ENCODE data around the gene BNIP2. TPM values are rescaled to one million over a fixed set of nuclear protein-coding genes. Genes with fewer than 3 reads are reported as not detected.

BNIP2 gene
- total RNA-seq (10 to 100 TPM; 62.7 to 65.2 TPM), polyA plus RNA-seq (107 TPM)

DNA sequence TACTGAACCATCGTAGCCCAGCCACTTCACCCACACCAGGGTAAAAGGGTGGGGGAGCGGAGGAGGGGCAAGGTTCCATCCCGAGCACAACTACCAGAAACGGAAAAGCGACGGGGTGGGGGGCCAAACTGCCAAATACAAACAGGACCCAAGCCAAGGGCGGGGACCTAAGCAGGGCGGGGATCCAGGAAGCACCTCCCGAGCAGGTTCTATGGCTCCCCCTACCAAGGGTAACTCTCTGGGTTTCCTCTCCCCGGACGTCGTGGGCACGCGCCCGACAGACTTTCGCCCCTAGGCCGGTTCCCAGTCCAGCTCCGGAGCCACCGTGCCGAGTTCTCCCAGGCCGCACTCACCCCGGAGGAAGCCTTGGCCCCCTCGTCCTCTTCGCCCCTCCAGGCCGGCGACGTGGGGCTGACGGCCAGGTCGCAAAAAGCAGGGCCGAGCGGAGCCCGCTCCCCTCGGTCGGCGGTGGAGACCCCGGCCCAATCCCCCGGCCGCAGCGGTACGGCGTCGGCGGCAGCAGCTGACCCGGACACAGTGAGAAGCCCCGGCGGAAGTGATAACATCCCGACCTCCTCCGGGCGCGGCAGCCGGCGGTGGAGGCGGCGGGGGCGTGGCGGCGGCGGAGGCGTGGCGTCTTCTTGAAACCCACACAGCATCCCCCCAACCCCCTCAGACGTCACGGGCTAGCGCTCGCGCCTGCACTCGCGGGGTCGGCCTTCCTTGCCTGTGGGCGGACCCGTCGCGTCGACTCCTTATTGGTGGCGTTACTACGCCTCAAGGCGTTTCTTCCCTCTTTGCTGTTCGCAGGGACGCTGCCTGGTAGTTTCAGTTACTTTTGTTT is at the start of gene BNIP2:
Gene BNIP2, minus strand, starts transcription at position 539 of the 844 bp plus-strand sequence. CDS start 6,863 bp downstream, outside the sequence.
- H3K27me3 Mint-ChIP-seq, result no peaks in the 10 kb centered on the region
- ChIA-PET CTCF (interaction anchor here (0.6 to 2.6 kb wide), 6 partner anchors 17 to 638 kb away, joined by 3 to 6 read pairs (median 3); no protein-coding TSS in a partner anchor), POLR2A (interaction anchor here (0.7 to 3.5 kb wide), 4 partner anchors 32 to 819 kb away, joined by 4 to 25 read pairs (median 6); partner anchors contain the start of genes ANXA2 and GTF2A2)
- peaks cover 0 to 35% (median 4%) of the 10 kb centered on the region in 3 donors for H3K36me3 Mint-ChIP-seq
- peak within 1 kb of the TSS; percentile 99 for H3K27ac ChIP-seq (ENCODE audit: low read depth, low read length)
- no peaks in the 10 kb centered on the region for H3K36me3 ChIP-seq (ENCODE audit: insufficient read depth, low read length)
- H3K4me3 ChIP-seq (ENCODE audit: low read length), result peak within 1 kb of the TSS; percentile 89
- peak within 1 kb of the TSS; percentile 92 to 99 (median 96) for H3K4me3 Mint-ChIP-seq
- no peaks in the 10 kb centered on the region for H3K27me3 ChIP-seq (ENCODE audit: insufficient read depth, low read length, poor library complexity, severe bottlenecking)
- peaks cover 43 to 58% (median 52%) of the 10 kb centered on the region in 3 donors for H3K4me1 Mint-ChIP-seq
- DNase-seq, result peak; percentile 99 to 100 (median 99)
- no peaks in the 10 kb centered on the region for H3K9me3 ChIP-seq (ENCODE audit: low read length)
- H3K9me3 Mint-ChIP-seq, result no peaks in the 10 kb centered on the region
- H3K4me1 ChIP-seq (ENCODE audit: insufficient read depth, low read length), result peaks cover 43% of the 10 kb centered on the region
- peak within 1 kb of the TSS; percentile 92 to 100 (median 99) for H3K27ac Mint-ChIP-seq

- CTCF ChIA-PET, result no interaction called here
- no peak for DNase-seq
- Mint-ChIP-seq H3K27me3 (peaks cover 7 to 27% of the 10 kb centered on the region in 2 donors), H3K4me3 (no peak overlapping the region), H3K36me3 (no peaks in the 10 kb centered on the region), H3K9me3 (peaks cover 0 to 3% (median under 1%) of the 10 kb centered on the region in 5 donors), H3K27ac (no peak overlapping the region), H3K4me1 (no peaks in the 10 kb centered on the region)
- POLR2A ChIA-PET, result no interaction called here
- H3K36me3 ChIP-seq (ENCODE audit: insufficient read depth, low read length), result no peaks in the 10 kb centered on the region
- H3K4me3 ChIP-seq (ENCODE audit: low read length), result no peak overlapping the region
- no peaks in the 10 kb centered on the region for H3K27me3 ChIP-seq (ENCODE audit: insufficient read depth, low read length, poor library complexity, severe bottlenecking)
- no peaks in the 10 kb centered on the region for H3K4me1 ChIP-seq (ENCODE audit: insufficient read depth, low read length)
- no peak overlapping the region for H3K27ac ChIP-seq (ENCODE audit: low read depth, low read length)
- H3K9me3 ChIP-seq (ENCODE audit: low read length), result peaks cover 4% of the 10 kb centered on the region
Observed at GRCh38 chr15:59738676-59739075, 49.6 kb upstream of the BNIP2 start.

- H3K9me3 Mint-ChIP-seq, result no peaks in the 10 kb centered on the region
- DNase-seq, result no peak
- no peak overlapping the region for H3K27ac Mint-ChIP-seq
- H3K36me3 Mint-ChIP-seq, result no peaks in the 10 kb centered on the region
- no peak overlapping the region for H3K4me3 Mint-ChIP-seq
- H3K27me3 Mint-ChIP-seq, result peaks cover 3 to 5% of the 10 kb centered on the region in 2 donors
- ChIA-PET POLR2A (no interaction called here), CTCF (interaction anchor here (1.2 kb wide), 1 partner anchor 15 kb away, joined by 4 read pairs; no protein-coding TSS in a partner anchor)
- H3K36me3 ChIP-seq (ENCODE audit: insufficient read depth, low read length), result no peaks in the 10 kb centered on the region
- no peaks in the 10 kb centered on the region for H3K27me3 ChIP-seq (ENCODE audit: insufficient read depth, low read length, poor library complexity, severe bottlenecking)
- H3K4me1 ChIP-seq (ENCODE audit: insufficient read depth, low read length), result no peaks in the 10 kb centered on the region
- H3K9me3 ChIP-seq (ENCODE audit: low read length), result no peaks in the 10 kb centered on the region
- no peaks in the 10 kb centered on the region for H3K4me1 Mint-ChIP-seq
- H3K27ac ChIP-seq (ENCODE audit: low read depth, low read length), result no peak overlapping the region
- no peak overlapping the region for H3K4me3 ChIP-seq (ENCODE audit: low read length)
Observed at GRCh38 chr15:59736181-59736580, 47.1 kb upstream of the BNIP2 start.

- Mint-ChIP-seq H3K4me1 (peaks cover 0 to 3% (median 0%) of the 10 kb centered on the region in 3 donors), H3K27me3 (peaks cover 2 to 24% of the 10 kb centered on the region in 2 donors), H3K4me3 (no peak overlapping the region), H3K9me3 (no peaks in the 10 kb centered on the region), H3K36me3 (no peaks in the 10 kb centered on the region), H3K27ac (no peak overlapping the region)
- ChIA-PET CTCF (interaction anchor here (0.6 to 2.7 kb wide), 10 partner anchors 9 to 456 kb away, joined by 3 to 13 read pairs (median 4); no protein-coding TSS in a partner anchor), POLR2A (no interaction called here)
- DNase-seq, result no peak
- H3K4me1 ChIP-seq (ENCODE audit: insufficient read depth, low read length), result no peaks in the 10 kb centered on the region
- no peak overlapping the region for H3K4me3 ChIP-seq (ENCODE audit: low read length)
- H3K27ac ChIP-seq (ENCODE audit: low read depth, low read length), result no peak overlapping the region
- no peaks in the 10 kb centered on the region for H3K27me3 ChIP-seq (ENCODE audit: insufficient read depth, low read length, poor library complexity, severe bottlenecking)
- no peaks in the 10 kb centered on the region for H3K36me3 ChIP-seq (ENCODE audit: insufficient read depth, low read length)
- no peaks in the 10 kb centered on the region for H3K9me3 ChIP-seq (ENCODE audit: low read length)
Observed at GRCh38 chr15:59725151-59725486, 36.0 kb upstream of the BNIP2 start.

DNA sequence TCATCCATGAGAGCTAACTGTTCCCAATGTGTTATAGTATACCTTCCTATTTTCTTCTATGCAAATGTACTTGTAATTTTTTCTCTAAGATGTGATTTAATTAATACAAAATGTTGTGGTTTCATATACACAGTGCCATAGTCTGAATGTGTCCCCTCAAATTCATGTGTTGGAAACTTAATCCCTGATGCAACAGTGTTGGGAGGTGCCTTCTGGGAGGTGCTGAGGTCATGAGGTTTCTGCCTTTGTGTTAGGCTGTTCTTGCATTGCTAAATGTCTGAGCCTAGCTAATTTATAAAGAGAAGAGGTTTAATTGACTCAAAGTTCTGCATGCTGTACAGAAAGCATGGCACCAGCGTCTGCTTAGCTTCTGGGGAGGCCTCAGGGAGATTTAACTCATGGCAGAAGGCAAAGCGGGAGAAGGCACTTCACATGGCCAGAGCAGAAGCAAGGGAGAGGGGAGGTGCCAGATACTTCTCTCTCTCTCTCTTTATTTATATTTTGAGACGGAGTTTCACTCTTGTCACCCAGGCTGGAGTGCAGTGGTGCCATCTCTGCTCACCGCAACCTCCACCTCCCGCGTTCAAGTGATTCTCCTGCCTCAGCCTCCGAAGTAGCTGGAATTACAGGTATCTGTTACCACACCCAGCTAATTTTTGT is 34.7 kb upstream of the BNIP2 start:
- no peaks in the 10 kb centered on the region for H3K27me3 ChIP-seq (ENCODE audit: insufficient read depth, low read length, poor library complexity, severe bottlenecking)
- peaks cover 0 to 11% of the 10 kb centered on the region in 2 donors for H3K27me3 Mint-ChIP-seq
- H3K36me3 ChIP-seq (ENCODE audit: insufficient read depth, low read length), result no peaks in the 10 kb centered on the region
- no peaks in the 10 kb centered on the region for H3K9me3 ChIP-seq (ENCODE audit: low read length)
- H3K4me1 Mint-ChIP-seq, result peaks cover 0 to 3% (median 0%) of the 10 kb centered on the region in 3 donors
- H3K36me3 Mint-ChIP-seq, result no peaks in the 10 kb centered on the region
- no peak overlapping the region for H3K4me3 ChIP-seq (ENCODE audit: low read length)
- no peaks in the 10 kb centered on the region for H3K9me3 Mint-ChIP-seq
- no peaks in the 10 kb centered on the region for H3K4me1 ChIP-seq (ENCODE audit: insufficient read depth, low read length)
- CTCF ChIA-PET, result interaction anchor here (1.0 to 2.7 kb wide), 6 partner anchors 16 to 603 kb away, joined by 3 to 13 read pairs (median 4); no protein-coding TSS in a partner anchor
- H3K4me3 Mint-ChIP-seq, result no peak overlapping the region
- POLR2A ChIA-PET, result no interaction called here
- DNase-seq, result no peak
- no peak overlapping the region for H3K27ac ChIP-seq (ENCODE audit: low read depth, low read length)
- no peak overlapping the region for H3K27ac Mint-ChIP-seq

- H3K4me3 ChIP-seq (ENCODE audit: low read length), result no peak overlapping the region
- DNase-seq, result no peak
- no peaks in the 10 kb centered on the region for H3K4me1 ChIP-seq (ENCODE audit: insufficient read depth, low read length)
- peaks cover 0 to 3% (median 0%) of the 10 kb centered on the region in 3 donors for H3K4me1 Mint-ChIP-seq
- no peaks in the 10 kb centered on the region for H3K27me3 ChIP-seq (ENCODE audit: insufficient read depth, low read length, poor library complexity, severe bottlenecking)
- no peaks in the 10 kb centered on the region for H3K9me3 Mint-ChIP-seq
- no peak overlapping the region for H3K4me3 Mint-ChIP-seq
- no peaks in the 10 kb centered on the region for H3K9me3 ChIP-seq (ENCODE audit: low read length)
- H3K27ac ChIP-seq (ENCODE audit: low read depth, low read length), result no peak overlapping the region
- H3K36me3 Mint-ChIP-seq, result no peaks in the 10 kb centered on the region
- no peak overlapping the region for H3K27ac Mint-ChIP-seq
- peaks cover 0 to 12% of the 10 kb centered on the region in 2 donors for H3K27me3 Mint-ChIP-seq
- POLR2A ChIA-PET, result no interaction called here
- CTCF ChIA-PET, result no interaction called here
- no peaks in the 10 kb centered on the region for H3K36me3 ChIP-seq (ENCODE audit: insufficient read depth, low read length)
Observed at GRCh38 chr15:59722476-59722875, 33.4 kb upstream of the BNIP2 start.

- Histone ChIP-seq H3K9me3 (ENCODE audit: low read length) (no peaks in the 10 kb centered on the region), H3K36me3 (ENCODE audit: insufficient read depth, low read length) (no peaks in the 10 kb centered on the region), H3K4me1 (ENCODE audit: insufficient read depth, low read length) (no peaks in the 10 kb centered on the region), H3K4me3 (ENCODE audit: low read length) (no peak overlapping the region), H3K27me3 (ENCODE audit: insufficient read depth, low read length, poor library complexity, severe bottlenecking) (no peaks in the 10 kb centered on the region), H3K27ac (ENCODE audit: low read depth, low read length) (no peak overlapping the region)
- H3K36me3 Mint-ChIP-seq, result no peaks in the 10 kb centered on the region
- no peak overlapping the region for H3K27ac Mint-ChIP-seq
- ChIA-PET CTCF (no interaction called here), POLR2A (no interaction called here)
- peaks cover 0 to 15% of the 10 kb centered on the region in 2 donors for H3K27me3 Mint-ChIP-seq
- no peak for DNase-seq
- no peak overlapping the region for H3K4me3 Mint-ChIP-seq
- H3K4me1 Mint-ChIP-seq, result peaks cover 0 to 3% (median 0%) of the 10 kb centered on the region in 3 donors
- no peaks in the 10 kb centered on the region for H3K9me3 Mint-ChIP-seq
Observed at GRCh38 chr15:59722037-59722436, 32.9 kb upstream of the BNIP2 start.

DNA sequence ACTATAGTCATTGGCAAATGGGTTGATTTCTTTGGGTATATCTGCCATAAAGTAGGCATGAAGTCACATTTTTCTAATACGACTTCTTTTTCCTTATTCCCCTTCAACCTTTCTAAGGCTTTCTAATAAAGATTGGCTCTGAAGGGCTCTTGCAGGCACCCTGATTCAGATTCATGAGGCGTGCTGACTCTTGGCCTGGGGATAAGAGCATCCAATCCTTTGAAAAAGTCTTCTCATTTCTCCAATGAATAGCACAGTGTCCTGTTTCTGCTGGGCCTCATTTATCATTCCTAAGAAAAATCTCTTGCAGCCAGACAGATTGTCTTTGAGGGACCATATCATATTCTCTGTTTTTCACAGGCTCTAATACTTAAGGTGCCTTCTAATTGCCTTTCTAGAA is 32.3 kb upstream of the BNIP2 start:
- Histone ChIP-seq H3K9me3 (ENCODE audit: low read length) (no peaks in the 10 kb centered on the region), H3K27ac (ENCODE audit: low read depth, low read length) (no peak overlapping the region), H3K36me3 (ENCODE audit: insufficient read depth, low read length) (no peaks in the 10 kb centered on the region), H3K4me3 (ENCODE audit: low read length) (no peak overlapping the region), H3K27me3 (ENCODE audit: insufficient read depth, low read length, poor library complexity, severe bottlenecking) (no peaks in the 10 kb centered on the region), H3K4me1 (ENCODE audit: insufficient read depth, low read length) (no peaks in the 10 kb centered on the region)
- Mint-ChIP-seq H3K27ac (no peak overlapping the region), H3K4me3 (no peak overlapping the region), H3K9me3 (no peaks in the 10 kb centered on the region), H3K4me1 (peaks cover 0 to 3% (median 0%) of the 10 kb centered on the region in 3 donors), H3K36me3 (no peaks in the 10 kb centered on the region), H3K27me3 (peaks cover 0 to 15% of the 10 kb centered on the region in 2 donors)
- DNase-seq, result no peak
- ChIA-PET CTCF (no interaction called here), POLR2A (no interaction called here)

Measured in CD8-positive, alpha-beta memory T cell (primary cell).